LNCaP clone FGC (cell line): Measurements from ENCODE around the gene TMEM130.

Experiments used
- DNase-seq: peaks from one replicate; pipeline ENCODE4 v3.0.0-alpha.2; 2011; ENCODE audit warnings: low read depth
- H3K4me3 ChIP-seq: 2 replicates; pipeline ENCODE4 v1.5.1; 2011; ENCODE audit warnings: mild to moderate bottlenecking, low read depth, low read length, control low read depth
- TF ChIP-seq, protein P1 (sequence below): IDR thresholded peaks from 2 replicates; pipeline ENCODE4 v1.5.1; 2012; ENCODE audit warnings: mild to moderate bottlenecking; ENCODE audit not compliant: control insufficient read depth, insufficient read depth; ENCODE audit errors: extremely low read depth

The TMEM130 gene

DNA sequence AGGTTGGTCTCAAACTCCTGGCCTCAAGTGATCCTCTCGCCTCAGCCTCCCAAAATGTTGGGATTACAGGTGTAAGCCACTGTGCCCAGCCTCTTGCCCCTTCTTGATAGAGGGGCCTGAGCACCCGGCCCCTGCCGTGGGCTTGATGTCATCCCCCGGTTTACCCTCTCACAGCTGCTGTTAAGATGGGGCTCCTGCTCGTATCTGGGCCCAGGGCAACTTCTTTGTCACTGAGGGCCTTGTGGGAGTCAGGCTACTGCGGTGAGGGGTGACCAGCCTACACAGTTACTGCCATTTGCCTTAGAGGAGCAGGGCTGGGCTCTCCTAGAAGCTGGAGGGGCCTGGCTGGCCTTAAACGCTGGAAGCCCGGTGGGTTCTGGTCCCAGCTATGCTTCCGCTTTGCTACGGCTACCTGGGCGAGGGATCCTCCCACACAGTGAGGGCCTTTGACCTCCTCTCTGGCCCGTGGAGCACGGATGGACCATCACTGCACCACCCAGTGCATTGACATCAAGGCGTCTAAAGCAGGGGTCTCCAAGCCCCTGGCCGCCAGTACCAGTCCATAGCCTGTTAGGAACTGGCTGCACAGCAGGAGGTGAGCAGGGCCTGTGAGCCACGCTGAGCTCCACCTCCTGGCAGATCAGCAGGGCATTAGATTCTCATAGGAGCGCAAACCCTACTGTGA lies 1.1 kb upstream of the TMEM130 start:
- no peak for DNase-seq
- no peak overlapping the region for H3K4me3 ChIP-seq
- TF ChIP-seq, protein P1, sequence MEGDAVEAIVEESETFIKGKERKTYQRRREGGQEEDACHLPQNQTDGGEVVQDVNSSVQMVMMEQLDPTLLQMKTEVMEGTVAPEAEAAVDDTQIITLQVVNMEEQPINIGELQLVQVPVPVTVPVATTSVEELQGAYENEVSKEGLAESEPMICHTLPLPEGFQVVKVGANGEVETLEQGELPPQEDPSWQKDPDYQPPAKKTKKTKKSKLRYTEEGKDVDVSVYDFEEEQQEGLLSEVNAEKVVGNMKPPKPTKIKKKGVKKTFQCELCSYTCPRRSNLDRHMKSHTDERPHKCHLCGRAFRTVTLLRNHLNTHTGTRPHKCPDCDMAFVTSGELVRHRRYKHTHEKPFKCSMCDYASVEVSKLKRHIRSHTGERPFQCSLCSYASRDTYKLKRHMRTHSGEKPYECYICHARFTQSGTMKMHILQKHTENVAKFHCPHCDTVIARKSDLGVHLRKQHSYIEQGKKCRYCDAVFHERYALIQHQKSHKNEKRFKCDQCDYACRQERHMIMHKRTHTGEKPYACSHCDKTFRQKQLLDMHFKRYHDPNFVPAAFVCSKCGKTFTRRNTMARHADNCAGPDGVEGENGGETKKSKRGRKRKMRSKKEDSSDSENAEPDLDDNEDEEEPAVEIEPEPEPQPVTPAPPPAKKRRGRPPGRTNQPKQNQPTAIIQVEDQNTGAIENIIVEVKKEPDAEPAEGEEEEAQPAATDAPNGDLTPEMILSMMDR: no peak

DNA sequence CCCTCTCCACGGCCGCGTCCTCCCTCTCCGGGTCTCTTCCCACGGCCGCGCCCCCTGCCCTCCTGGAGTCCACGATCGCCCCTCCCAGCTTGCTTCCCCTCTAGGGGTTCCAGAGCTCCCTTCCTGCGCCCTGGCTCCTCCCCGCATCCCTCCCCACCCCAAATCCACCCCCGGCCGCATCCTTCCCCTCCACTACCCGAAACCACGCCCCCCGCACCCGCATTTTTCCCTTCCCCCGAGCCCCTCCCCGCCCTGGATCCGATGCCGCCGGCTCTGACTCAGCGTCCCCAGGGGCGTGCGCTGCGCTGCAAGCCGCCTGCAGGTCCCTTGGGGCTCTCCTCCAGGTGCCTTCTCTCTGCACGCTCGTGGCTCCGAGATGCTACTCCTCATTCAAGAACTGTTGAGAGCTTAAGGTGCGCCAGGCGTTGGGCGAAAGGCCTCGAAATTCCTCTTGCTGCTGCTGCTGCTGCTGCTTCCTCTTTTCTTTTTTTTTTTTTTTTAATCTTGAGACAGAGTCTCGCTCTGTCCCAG lies 372 bp upstream of the TMEM130 start:
- H3K4me3 ChIP-seq: no peak overlapping the region
- TF ChIP-seq, protein P1: no peak
- no peak for DNase-seq

DNA sequence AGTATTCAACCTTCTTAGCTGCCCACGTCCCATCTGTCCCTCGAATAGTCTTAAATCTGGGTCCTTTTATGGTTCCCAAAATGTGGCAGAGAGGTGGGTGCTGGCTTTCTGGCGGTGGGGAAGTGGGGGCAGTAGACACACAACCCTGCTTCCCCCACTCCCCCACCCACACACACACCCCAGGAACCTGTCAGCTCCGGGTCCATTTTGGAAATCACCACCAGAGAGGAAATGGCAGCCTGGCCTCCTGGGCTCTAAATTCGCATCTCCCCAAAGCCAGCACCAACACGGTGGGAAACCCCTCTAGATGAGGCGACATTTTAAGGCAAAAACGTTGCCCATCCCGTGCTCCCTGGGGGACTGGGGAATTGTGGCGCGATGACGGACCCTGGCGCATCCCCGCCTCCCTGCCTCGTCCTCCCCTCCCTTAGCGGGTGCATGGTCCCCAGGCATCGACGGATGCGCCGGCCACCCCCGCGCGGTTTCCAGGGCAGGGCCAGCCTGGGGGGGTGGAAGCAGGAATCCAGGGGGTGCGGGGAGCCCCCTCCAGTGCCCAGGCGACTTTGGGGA lies 702 bp downstream of the TMEM130 start:
- no peak for DNase-seq
- TF ChIP-seq, protein P1: no peak
- no peak overlapping the region for H3K4me3 ChIP-seq

DNA sequence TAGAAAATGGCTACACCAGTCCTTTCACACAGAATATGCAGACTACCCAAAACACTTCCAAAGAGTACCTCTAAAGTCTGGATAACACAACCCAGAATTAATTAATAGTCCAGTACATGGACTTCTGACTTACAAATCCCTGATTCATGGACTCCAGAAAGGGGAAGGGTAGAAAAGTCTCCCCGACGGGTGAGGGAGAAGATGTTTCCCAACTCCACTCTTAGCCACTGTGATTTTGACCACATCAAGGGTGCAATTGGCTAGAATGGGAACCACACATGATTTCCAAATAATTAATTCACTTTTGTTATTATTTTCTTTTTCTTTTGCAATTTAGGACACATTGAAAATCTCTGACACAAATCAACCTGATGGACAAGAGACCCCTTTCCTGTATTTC lies 1.4 kb downstream of the TMEM130 start:
- TF ChIP-seq, protein P1: no peak
- no peak overlapping the region for H3K4me3 ChIP-seq
- DNase-seq: no peak

DNA sequence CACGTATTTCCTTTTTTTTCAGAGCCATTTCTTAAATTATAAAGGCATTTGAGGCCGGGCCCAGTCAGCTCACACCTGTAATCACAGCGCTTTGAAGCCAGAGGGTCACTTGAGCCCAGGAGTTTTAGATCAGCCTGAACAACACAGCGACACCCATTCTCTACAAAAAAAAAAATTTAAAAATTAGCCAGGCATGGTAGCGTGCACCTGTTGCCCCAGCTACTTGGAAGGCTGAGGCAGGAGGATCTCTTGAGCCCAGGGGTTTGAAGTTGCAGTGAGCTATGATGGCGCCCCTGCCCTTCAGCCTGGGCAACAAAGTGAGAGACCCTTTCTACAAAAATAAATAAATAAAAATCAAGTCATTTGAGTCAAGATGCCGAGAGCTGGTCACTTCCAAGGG lies 3.0 kb downstream of the TMEM130 start:
- no peak for DNase-seq
- no peak overlapping the region for H3K4me3 ChIP-seq
- TF ChIP-seq, protein P1: no peak

DNA sequence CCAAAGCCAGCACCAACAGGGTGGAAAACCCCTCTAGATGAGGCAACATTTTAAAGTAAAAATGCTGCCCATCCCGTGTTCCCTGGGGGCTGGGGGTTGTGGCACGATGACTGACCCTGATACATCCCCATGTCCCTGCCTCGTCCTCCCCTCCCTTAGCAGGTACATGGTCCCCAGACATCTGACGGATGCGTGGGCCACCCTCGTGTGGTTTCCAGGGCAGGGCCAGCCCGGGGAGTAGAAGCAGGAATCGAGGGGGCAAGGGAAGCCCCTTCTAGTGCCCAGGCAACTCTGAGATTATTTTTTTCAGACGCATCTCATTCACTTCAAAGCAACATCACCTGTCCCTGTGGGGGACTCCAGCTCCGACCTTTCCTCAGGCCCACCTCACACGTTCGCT lies 3.5 kb downstream of the TMEM130 start:
- no peak for DNase-seq
- H3K4me3 ChIP-seq: no peak overlapping the region
- TF ChIP-seq, protein P1: no peak
